ENCODE results near the gene DCTN2.
"Not testable (repeated sequence)": the region's sequence is repeated elsewhere in the genome, so short reads cannot be mapped to it uniquely, and the experiment has no call there.

Gene DCTN2

GRCh38 chr12:57576613-57577160 lies 29.7 kb upstream of the DCTN2 start:
- no peak for DNase-seq (ENCODE audit: low read depth in 3 of 3)

- no peak for DNase-seq (ENCODE audit: low read depth in 3 of 3)
Observed at GRCh38 chr12:57575771-57576612, 29.0 kb upstream of the DCTN2 start.

GRCh38 chr12:57574795-57575194 lies 27.8 kb upstream of the DCTN2 start:
- DNase-seq (ENCODE audit: low read depth in 3 of 3) = no peak

GRCh38 chr12:57571926-57572762 lies 25.2 kb upstream of the DCTN2 start:
- no peak for DNase-seq (ENCODE audit: low read depth in 3 of 3)

- DNase-seq (ENCODE audit: low read depth in 3 of 3) = not testable (repeated sequence)
Observed at GRCh38 chr12:57570438-57570837, 23.4 kb upstream of the DCTN2 start.

- DNase-seq (ENCODE audit: low read depth in 3 of 3) = no peak
Observed at GRCh38 chr12:57569858-57570257, 22.9 kb upstream of the DCTN2 start.

- DNase-seq (ENCODE audit: low read depth in 3 of 3) = no peak
Observed at GRCh38 chr12:57568838-57569237, 21.8 kb upstream of the DCTN2 start.

GRCh38 chr12:57564178-57564740 lies 17.3 kb upstream of the DCTN2 start:
- DNase-seq (ENCODE audit: low read depth in 3 of 3) = no peak

GRCh38 chr12:57563358-57563757 lies 16.4 kb upstream of the DCTN2 start:
- no peak for DNase-seq (ENCODE audit: low read depth in 3 of 3)

GRCh38 chr12:57561117-57561516 lies 14.1 kb upstream of the DCTN2 start:
- not testable (repeated sequence) for DNase-seq (ENCODE audit: low read depth in 3 of 3)

- DNase-seq (ENCODE audit: low read depth in 3 of 3) = no peak
Observed at GRCh38 chr12:57560516-57560915, 13.5 kb upstream of the DCTN2 start.

- DNase-seq (ENCODE audit: low read depth in 3 of 3) = no peak
Observed at GRCh38 chr12:57558864-57559263, 11.9 kb upstream of the DCTN2 start.

GRCh38 chr12:57554897-57555296 lies 7.9 kb upstream of the DCTN2 start:
- DNase-seq (ENCODE audit: low read depth in 3 of 3) = no peak

- no peak for DNase-seq (ENCODE audit: low read depth in 3 of 3)
Observed at GRCh38 chr12:57554453-57554852, 7.5 kb upstream of the DCTN2 start.

- DNase-seq (ENCODE audit: low read depth in 3 of 3) = no peak
Observed at GRCh38 chr12:57553343-57554202, 6.6 kb upstream of the DCTN2 start.

GRCh38 chr12:57552835-57553313 lies 5.9 kb upstream of the DCTN2 start:
- no peak for DNase-seq (ENCODE audit: low read depth in 3 of 3)

GRCh38 chr12:57552306-57552651 lies 5.3 kb upstream of the DCTN2 start:
- DNase-seq (ENCODE audit: low read depth in 3 of 3) = no peak

GRCh38 chr12:57551637-57552305 lies 4.8 kb upstream of the DCTN2 start:
- no peak for DNase-seq (ENCODE audit: low read depth in 3 of 3)

GRCh38 chr12:57550641-57551549 lies 3.9 kb upstream of the DCTN2 start:
- DNase-seq (ENCODE audit: low read depth in 3 of 3) = no peak

Data from stimulated activated CD4-positive, alpha-beta T cell treated with anti-CD3 and anti-CD28 coated beads, TNF-alpha, amount 100 ng/mL, for 48 hours (primary cell).